HAP-1 (cell line): ENCODE data around the gene SORCS2.

Source experiments
- DNase-seq, 2 experiments: peaks; one replicate each; pipeline ENCODE4 v3.0.0-alpha.2; 2016 to 2020; ENCODE audit warnings: low spot score in 2 of 2
- H3K27me3 ChIP-seq: fragments of 250-450 bp; sonication (Bioruptor Pico); 2 replicates; pipeline ENCODE4 v1.5.1; 2020; ENCODE audit warnings: low read depth, mild to moderate bottlenecking, moderate library complexity
- H3K36me3 ChIP-seq: fragments of 250-450 bp; sonication (Bioruptor Pico); replicated peaks from 2 replicates; pipeline ENCODE4 v1.5.1; 2020; ENCODE audit warnings: mild to moderate bottlenecking
- H3K4me1 ChIP-seq: fragments of 250-450 bp; sonication (Bioruptor Pico); 2 replicates; pipeline ENCODE4 v1.5.1; 2020; ENCODE audit warnings: mild to moderate bottlenecking
- H3K4me3 ChIP-seq: fragments of 250-450 bp; sonication (Bioruptor Pico); 2 replicates; pipeline ENCODE4 v1.5.1; 2020; ENCODE audit warnings: mild to moderate bottlenecking, moderate library complexity
- H3K9me3 ChIP-seq: fragments of 250-450 bp; sonication (Bioruptor Pico); 2 replicates; pipeline ENCODE4 v1.5.1; 2020; ENCODE audit warnings: mild to moderate bottlenecking, moderate library complexity
- in situ Hi-C: fragments of 300-500 bp; cut with MboI; formaldehyde crosslinking; loops from 3 replicates; pipeline ENCODE4 v1.14.3; 2020; ENCODE audit warnings: low sequenced_read_pairs, inconsistent platforms, mixed read lengths

SORCS2 gene

DNA sequence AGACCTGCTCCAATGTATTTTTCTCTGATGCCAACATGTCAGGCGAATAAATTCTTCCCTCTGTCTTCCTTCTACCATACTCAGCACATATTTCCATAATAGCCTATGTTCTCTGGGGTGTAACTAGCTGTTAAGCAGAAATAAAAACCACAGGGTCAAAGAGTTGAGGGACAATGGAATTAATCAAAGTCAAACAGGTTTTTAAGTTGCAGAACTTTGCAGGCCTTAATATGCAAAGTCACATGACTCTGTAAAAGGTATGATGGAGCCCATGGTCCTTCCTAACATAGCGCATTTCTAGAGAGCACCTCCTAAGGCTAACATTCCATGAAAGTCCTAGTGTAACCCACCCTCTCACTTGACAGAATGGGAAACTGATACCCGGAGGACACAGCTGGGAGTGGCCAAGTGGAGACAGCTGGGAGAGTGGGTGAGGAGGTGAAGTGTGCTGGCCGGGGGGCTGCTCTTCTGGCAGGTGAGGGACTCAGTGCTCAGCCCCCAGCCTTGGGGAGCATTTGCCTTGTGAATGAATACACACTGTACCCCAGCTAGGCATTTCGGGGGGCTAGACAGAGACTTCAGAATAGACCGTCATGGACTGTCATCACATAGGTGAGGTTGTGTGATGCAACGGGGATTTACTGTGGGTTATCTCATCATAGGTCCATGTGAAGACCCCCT is 8.4 kb upstream of the SORCS2 start:
- no peaks in the 10 kb centered on the region for H3K4me1 ChIP-seq
- DNase-seq: no peak
- no peaks in the 10 kb centered on the region for H3K36me3 ChIP-seq
- peaks cover 29% of the 10 kb centered on the region for H3K27me3 ChIP-seq
- H3K9me3 ChIP-seq: no peaks in the 10 kb centered on the region
- in situ Hi-C loops: loop anchor here (25.0 kb wide), 1 partner anchor 528 kb away; no protein-coding TSS in a partner anchor
- H3K4me3 ChIP-seq: no peak overlapping the region

DNA sequence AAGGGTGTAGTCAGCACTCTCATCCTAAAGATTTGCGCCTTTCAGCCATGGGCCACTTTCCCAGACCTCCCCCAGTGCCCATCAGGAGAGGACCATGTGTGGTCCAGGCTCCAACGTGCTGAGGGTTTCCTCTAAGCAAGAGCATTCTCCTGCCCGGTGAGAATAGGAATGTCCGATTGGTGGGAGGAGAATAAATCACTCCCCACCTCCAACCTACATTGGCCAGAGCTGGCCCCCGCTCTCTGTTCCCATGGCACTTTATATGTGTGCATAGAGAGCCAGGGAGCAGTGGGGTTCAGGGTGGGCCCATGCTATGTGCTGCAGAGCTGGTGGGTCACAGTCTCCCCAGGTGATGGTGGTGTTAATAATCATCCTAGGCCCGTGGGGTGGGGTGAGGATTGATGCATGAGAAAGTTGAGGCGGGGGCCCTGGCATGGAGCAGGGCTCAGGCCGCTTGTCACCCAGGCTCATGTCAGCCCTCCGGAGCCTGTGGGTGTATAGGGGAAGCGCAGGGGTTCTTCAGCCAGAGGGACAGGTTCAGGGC is 6.8 kb upstream of the SORCS2 start:
- H3K36me3 ChIP-seq: no peaks in the 10 kb centered on the region
- H3K27me3 ChIP-seq: peaks cover 41% of the 10 kb centered on the region
- H3K4me1 ChIP-seq: no peaks in the 10 kb centered on the region
- no peaks in the 10 kb centered on the region for H3K9me3 ChIP-seq
- in situ Hi-C loops: loop anchor here (25.0 kb wide), 1 partner anchor 527 kb away; no protein-coding TSS in a partner anchor
- no peak for DNase-seq
- no peak overlapping the region for H3K4me3 ChIP-seq

DNA sequence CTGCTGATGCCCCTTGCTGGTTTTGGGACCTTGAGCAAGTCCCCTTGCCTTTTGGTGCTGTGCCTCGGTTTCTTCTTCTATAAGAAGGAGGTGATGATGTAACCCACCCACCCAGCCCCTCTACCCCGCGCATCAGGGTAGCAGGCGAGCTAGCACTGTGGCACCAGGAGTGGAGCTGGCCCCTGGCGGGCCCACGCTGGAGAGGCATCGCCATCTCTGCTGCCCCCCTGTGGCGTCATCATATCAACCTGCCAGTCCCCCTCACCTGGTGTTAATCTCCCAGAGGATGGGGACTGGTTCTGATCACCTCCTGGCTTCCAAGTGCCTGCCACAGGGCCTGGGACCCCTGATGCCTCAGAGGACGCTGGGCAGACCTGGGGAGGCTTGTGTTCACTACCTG is 6.3 kb upstream of the SORCS2 start:
- in situ Hi-C loops: loop anchor here (25.0 kb wide), 1 partner anchor 526 kb away; no protein-coding TSS in a partner anchor
- no peak overlapping the region for H3K4me3 ChIP-seq
- no peaks in the 10 kb centered on the region for H3K9me3 ChIP-seq
- H3K36me3 ChIP-seq: no peaks in the 10 kb centered on the region
- peak in 1 of 2 experiments; percentile 55 for DNase-seq
- H3K4me1 ChIP-seq: no peaks in the 10 kb centered on the region
- peaks cover 44% of the 10 kb centered on the region for H3K27me3 ChIP-seq

DNA sequence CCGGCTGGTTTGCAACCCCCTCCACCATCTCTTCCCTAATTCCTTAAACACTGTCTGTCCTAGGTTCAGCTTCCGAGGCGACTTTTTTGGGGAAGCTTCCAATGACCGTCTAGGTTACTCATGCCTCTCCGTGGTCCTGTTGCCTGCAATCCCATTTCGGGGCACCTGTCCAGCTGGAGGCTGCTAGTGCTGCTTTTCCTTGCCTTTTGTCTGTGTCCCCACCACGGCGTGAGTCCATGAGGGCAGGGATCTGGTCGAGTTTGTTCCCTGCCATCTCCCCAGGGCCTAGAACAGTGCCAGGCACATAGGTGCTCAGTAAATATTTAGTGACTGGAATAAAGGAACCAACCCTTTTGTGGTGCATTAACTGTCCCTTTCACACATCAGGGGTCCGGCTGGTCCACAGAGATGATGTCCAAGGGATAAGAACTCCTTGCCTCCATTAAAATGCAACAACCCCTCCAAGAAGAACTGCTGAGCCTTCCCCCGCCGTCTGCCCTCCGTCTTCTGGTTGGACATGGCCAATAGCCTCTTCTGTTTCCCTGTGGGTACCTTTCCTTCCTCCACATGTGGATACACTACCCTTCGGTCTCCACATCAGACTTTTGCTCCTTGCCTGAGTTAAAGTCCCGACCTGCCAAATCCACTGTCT is 5.7 kb upstream of the SORCS2 start:
- in situ Hi-C loops: loop anchor here (25.0 kb wide), 1 partner anchor 526 kb away; no protein-coding TSS in a partner anchor
- Histone ChIP-seq H3K4me3 (no peak overlapping the region), H3K36me3 (no peaks in the 10 kb centered on the region), H3K9me3 (no peaks in the 10 kb centered on the region), H3K27me3 (peaks cover 50% of the 10 kb centered on the region), H3K4me1 (no peaks in the 10 kb centered on the region)
- DNase-seq: no peak

DNA sequence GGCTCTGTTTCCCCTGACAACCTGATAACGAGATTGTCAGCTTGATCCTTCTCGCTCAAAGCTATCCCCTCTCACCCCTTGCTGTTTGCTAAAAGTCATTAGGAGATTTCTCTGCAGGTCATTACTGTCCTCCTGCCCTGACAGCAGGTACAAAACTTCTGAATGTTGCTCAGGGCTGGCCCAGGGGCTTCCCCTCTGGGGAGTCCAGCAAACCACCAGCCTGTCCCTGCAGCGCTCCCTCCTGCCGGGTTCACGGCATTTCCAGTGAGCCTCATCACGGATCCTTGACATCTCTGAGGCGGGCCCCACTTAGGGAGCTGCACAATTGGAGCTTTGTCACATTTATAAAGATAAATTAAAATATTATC is 5.2 kb upstream of the SORCS2 start:
- in situ Hi-C loops: loop anchor here (25.0 kb wide), 1 partner anchor 525 kb away; no protein-coding TSS in a partner anchor
- DNase-seq: no peak
- no peaks in the 10 kb centered on the region for H3K9me3 ChIP-seq
- no peaks in the 10 kb centered on the region for H3K4me1 ChIP-seq
- peaks cover 54% of the 10 kb centered on the region for H3K27me3 ChIP-seq
- no peaks in the 10 kb centered on the region for H3K36me3 ChIP-seq
- no peak overlapping the region for H3K4me3 ChIP-seq

DNA sequence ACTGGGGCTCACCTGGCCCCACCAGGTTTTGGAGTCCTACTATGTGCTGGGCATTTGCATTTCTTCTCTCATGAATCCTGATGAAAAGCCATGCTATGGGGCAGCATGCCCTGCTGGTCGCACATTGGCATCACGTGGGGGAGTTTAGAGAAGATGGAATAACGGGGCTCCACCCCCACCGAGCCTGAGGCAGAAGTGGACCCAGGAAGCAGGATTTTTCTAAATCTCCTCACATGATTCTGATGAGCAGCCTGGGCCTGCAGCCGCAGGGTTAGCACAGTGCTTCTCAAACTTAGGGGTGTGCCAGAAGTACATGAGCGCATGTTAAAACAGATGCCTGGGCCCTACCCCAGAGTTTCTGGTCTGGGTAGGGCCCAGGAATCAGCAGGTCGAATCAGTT is 4.6 kb upstream of the SORCS2 start:
- Histone ChIP-seq H3K4me3 (no peak overlapping the region), H3K27me3 (peaks cover 54% of the 10 kb centered on the region), H3K9me3 (no peaks in the 10 kb centered on the region), H3K36me3 (no peaks in the 10 kb centered on the region), H3K4me1 (no peaks in the 10 kb centered on the region)
- in situ Hi-C loops: loop anchor here (25.0 kb wide), 1 partner anchor 525 kb away; no protein-coding TSS in a partner anchor
- DNase-seq: no peak

DNA sequence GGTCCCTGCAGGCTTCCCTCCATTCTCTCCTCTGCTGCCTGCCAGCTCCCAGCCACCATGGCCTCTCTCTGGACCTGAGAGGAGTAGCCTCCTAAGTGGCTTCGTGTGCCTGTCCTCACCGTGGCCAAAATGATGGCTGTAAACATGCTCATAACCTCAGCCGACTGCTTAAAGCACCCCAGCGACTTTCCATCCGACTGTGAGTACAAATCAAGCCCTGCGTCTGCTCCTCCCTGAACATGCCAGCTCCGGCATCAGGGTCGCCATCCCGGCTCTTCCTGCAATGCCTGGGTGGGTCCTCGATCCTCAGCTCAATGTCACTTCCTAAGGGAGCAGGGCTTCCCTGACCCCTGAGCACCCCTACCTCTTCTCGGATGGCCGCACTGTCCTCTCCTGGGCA is 3.3 kb upstream of the SORCS2 start:
- in situ Hi-C loops: loop anchor here (25.0 kb wide), 1 partner anchor 523 kb away; no protein-coding TSS in a partner anchor
- no peaks in the 10 kb centered on the region for H3K4me1 ChIP-seq
- H3K4me3 ChIP-seq: no peak overlapping the region
- no peaks in the 10 kb centered on the region for H3K9me3 ChIP-seq
- peaks cover 66% of the 10 kb centered on the region for H3K27me3 ChIP-seq
- DNase-seq: no peak
- H3K36me3 ChIP-seq: no peaks in the 10 kb centered on the region

DNA sequence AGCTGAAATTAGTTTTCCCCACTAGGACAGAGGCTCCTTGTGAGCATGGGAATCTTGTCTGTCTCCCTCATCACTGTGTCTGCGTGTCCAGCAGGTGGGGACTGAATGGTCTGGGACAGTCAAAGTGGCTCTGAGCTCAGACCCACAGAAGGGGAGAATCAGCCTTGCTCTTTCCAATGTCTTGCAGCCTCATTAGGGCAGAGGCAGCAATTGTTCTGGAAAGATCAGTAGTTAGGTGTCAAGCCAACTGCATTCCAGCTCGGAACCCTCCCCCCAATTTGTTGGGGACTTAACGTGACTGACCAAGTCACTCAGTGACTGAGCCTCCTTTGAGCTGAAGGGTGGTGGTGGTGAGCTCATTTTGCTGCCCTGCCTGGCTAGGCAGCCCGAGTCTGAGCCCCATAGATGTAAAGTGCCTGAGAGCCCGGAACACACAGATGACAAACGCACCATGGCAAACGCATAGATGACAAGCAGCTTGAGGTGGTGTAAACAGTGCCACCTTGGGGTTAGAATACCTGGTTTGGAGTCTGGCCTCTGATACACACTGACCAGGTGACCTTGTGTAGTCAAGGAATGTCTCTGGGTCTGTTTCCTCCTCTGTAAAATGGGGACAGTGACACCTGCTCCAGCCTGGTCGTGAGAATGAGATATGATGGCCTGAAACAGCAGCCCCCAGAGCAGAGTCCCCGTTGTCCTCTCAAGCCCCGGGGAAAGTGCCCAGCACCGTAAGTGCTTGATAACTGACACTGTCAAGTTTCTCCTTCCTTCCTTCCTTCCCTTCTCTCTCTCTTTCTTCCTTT is 2.7 kb upstream of the SORCS2 start:
- in situ Hi-C loops: loop anchor here (25.0 kb wide), 1 partner anchor 523 kb away; no protein-coding TSS in a partner anchor
- no peak for DNase-seq
- Histone ChIP-seq H3K9me3 (no peaks in the 10 kb centered on the region), H3K27me3 (peaks cover 72% of the 10 kb centered on the region), H3K4me1 (no peaks in the 10 kb centered on the region), H3K4me3 (no peak overlapping the region), H3K36me3 (no peaks in the 10 kb centered on the region)

DNA sequence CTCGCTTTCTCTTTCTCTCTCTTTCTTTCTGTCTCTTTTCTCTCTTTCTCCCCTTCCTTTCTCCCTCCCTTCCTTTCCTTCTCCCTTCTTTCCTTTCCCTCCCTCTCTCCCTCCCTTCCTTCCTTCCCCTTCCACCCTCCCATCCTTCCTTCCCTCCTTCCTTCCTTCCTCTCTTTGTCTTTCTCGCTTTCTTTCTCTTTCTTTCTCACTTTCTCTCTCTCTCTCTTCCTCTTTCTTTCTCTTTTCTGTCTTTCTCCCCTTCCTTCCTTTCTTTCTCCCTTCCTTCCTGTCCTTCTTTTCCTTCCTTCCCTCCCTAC is 2.1 kb upstream of the SORCS2 start:
- Histone ChIP-seq H3K27me3 (peaks cover 74% of the 10 kb centered on the region), H3K9me3 (no peaks in the 10 kb centered on the region), H3K4me1 (no peaks in the 10 kb centered on the region), H3K36me3 (no peaks in the 10 kb centered on the region), H3K4me3 (no peak overlapping the region)
- in situ Hi-C loops: loop anchor here (25.0 kb wide), 1 partner anchor 522 kb away; no protein-coding TSS in a partner anchor
- no peak for DNase-seq

DNA sequence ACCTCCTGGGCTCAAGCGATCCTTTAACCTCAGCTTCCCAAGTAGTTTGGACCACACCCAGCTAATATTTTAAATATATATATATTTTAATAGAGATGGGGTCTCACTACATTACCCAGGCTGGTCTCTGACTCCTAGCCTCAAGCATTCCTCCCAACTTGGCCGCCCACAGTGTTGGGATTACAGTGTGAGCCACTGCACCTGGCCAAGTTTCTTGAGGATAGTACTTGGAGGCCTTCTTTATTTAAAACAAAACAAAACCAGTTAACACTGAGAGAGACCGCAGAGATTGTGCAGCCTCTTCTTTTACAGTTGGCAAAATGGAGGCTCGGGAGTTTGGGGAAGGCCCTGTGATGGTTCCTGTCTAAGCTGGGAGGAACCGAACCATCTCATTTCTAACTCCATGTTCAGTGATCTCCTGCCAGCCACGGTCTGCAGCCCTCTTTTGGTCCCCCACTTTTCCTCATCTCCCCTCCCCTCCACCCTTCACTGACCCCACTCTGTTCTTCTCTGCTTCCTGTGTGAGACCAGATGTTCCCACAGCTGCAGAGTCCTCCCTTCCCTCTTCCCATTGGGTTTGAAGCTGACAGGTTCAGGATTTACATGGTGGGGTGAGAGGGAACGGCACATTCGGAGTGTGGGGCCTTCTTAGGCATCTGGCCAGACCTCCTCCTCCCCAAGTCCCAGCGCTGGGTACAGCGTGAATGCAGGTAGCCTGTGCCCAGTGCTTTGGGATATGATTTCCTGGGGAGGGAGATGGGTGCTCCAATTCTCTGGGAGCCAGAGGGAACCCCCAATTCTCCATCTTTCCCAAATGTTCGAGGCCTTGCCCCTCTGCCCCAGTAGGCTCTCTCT is 1.4 kb upstream of the SORCS2 start:
- Histone ChIP-seq H3K4me3 (no peak overlapping the region), H3K4me1 (no peaks in the 10 kb centered on the region), H3K36me3 (no peaks in the 10 kb centered on the region), H3K27me3 (peaks cover 81% of the 10 kb centered on the region), H3K9me3 (no peaks in the 10 kb centered on the region)
- in situ Hi-C loops: loop anchor here (25.0 kb wide), 1 partner anchor 521 kb away; no protein-coding TSS in a partner anchor
- DNase-seq: peak in 1 of 2 experiments; percentile 6

DNA sequence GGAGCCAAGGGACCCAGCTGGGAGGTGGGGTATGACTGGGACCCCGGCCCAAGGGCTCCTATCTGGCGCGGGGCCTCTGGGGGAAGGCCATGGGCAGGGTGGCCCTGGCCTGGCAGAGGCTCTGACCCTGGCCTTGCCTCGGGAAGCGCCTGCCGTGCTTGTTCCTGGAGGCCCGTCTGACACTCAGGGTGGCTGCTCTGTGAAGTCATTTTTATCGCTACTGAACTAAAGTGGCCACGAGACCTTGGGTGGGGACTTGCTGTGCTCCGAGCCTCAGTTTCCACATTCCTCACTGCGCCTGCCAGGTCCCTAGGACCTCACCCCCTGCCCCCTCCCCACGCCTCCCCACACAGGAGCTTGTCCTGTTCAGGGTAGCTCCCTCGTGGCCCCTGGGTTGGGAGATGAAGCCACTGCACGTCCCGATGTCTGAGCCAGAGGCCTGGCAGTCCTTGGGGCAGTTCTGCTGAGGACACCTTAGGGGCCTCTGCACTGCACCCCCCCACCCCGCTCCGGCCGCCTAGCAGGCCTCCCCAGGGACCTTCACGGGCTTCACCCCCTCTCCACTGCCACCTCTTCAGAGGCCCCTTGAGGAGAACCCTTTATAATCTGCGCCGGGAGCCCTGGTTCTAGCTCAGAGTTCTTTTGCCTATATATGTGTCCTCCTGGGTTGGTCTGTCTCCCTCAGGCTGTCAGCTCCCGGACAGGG is 639 bp upstream of the SORCS2 start:
- DNase-seq: no peak
- no peaks in the 10 kb centered on the region for H3K36me3 ChIP-seq
- H3K27me3 ChIP-seq: peaks cover 79% of the 10 kb centered on the region
- in situ Hi-C loops: loop anchor here (25.0 kb wide), 1 partner anchor 521 kb away; no protein-coding TSS in a partner anchor
- no peaks in the 10 kb centered on the region for H3K9me3 ChIP-seq
- no peak overlapping the region for H3K4me3 ChIP-seq
- no peaks in the 10 kb centered on the region for H3K4me1 ChIP-seq
